Measurements from ENCODE around the gene SP6.

GRCh38 chr17:47822785-47823184 is 28.2 kb downstream of the SP6 start:
- TF ChIP-seq CTCF (IDR thresholded peaks at IDR 0.05) (no peak), POLR2AphosphoS5 (IDR thresholded peaks at IDR 0.05) (no peak)

All from gastroesophageal sphincter (tissue), 3 donors.